ENCODE results near the gene HILPDA.

The HILPDA gene

GRCh38 chr7:128407751-128408708 lies 47.6 kb upstream of the HILPDA start:
- no peak overlapping the region for H3K4me2 ChIP-seq (ENCODE audit: low read depth, low read length, poor library complexity, severe bottlenecking)

DNA sequence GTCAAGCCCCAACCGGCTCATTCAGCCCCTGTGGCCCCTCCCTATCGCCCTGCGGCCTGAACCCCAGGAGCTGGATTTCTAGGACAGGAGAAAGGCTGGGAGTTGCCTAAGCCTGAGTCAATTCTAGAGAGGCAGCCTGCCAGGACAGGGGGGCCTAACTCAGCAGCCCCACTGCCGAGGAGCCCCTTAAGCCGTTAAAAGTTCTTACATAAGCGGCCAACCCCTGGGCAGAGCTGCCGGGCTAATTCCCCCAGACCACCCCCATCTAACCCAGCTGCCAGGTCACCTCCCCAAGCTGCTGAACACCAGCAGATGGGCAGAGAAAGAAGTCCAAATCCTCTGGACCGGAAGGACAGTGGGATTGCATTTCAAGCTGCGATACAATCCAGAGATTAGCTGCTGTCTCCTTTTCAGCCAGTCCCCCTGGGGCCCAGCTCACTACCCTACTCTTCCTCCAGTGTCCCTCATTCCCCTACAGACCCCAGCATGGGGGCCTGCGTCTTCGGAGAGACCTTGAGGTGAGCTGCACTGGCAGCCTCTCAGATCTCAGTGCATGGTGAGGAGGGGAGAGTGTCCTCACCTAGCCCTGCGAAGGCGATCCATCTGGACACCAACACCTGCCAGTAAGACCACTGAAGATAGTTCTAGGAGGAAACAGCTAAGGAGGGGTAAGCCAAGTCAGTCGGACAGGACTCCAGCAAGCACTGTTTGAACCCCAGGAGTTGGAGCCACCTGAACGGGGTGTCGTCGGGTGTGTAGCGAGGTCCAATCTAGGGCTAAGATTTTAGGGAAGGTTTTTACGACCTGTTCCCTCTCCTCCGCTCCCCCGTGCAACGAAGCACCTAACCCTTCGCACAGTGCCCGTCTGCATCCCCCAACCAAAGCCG lies 46.7 kb upstream of the HILPDA start:
- Histone ChIP-seq H3F3A (ENCODE audit: low read depth) (peaks cover 6% of the 10 kb centered on the region; the same call in 1 of the 2 replicates), H3K4me1 (ENCODE audit: insufficient read depth, low read length, poor library complexity, severe bottlenecking) (peaks cover 38% of the 10 kb centered on the region), H3K27me3 (ENCODE audit: insufficient read depth, low read length, poor library complexity, severe bottlenecking) (no peaks in the 10 kb centered on the region), H3K4me2 (ENCODE audit: low read depth, low read length, poor library complexity, severe bottlenecking) (peak overlapping the region; percentile 93), H3K9me3 (ENCODE audit: insufficient read depth, low read depth, low read length) (no peaks in the 10 kb centered on the region), H4K20me1 (ENCODE audit: insufficient read depth, low read length, poor library complexity, severe bottlenecking) (peaks cover 7% of the 10 kb centered on the region), H3K9me2 (replicated peaks; ENCODE audit: low read depth, low read length) (no peaks in the 10 kb centered on the region), H2AFZ (ENCODE audit: low read length) (peak overlapping the region; percentile 65), H3K9ac (ENCODE audit: low read depth, low read length, poor library complexity, severe bottlenecking) (peak overlapping the region; percentile 53), H3K79me2 (ENCODE audit: insufficient read depth, low read length) (peaks cover 15% of the 10 kb centered on the region), H3K36me3 (ENCODE audit: insufficient read depth, low read length) (no peaks in the 10 kb centered on the region), H3K4me3 (ENCODE audit: low read length, poor library complexity, severe bottlenecking) (peak overlapping the region; percentile 82)
- TF ChIP-seq, protein P1, sequence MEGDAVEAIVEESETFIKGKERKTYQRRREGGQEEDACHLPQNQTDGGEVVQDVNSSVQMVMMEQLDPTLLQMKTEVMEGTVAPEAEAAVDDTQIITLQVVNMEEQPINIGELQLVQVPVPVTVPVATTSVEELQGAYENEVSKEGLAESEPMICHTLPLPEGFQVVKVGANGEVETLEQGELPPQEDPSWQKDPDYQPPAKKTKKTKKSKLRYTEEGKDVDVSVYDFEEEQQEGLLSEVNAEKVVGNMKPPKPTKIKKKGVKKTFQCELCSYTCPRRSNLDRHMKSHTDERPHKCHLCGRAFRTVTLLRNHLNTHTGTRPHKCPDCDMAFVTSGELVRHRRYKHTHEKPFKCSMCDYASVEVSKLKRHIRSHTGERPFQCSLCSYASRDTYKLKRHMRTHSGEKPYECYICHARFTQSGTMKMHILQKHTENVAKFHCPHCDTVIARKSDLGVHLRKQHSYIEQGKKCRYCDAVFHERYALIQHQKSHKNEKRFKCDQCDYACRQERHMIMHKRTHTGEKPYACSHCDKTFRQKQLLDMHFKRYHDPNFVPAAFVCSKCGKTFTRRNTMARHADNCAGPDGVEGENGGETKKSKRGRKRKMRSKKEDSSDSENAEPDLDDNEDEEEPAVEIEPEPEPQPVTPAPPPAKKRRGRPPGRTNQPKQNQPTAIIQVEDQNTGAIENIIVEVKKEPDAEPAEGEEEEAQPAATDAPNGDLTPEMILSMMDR (conservative IDR thresholded peaks at IDR 0.05; ENCODE audit: low read length) = no peak
- no peak for TF ChIP-seq EZH2phosphoT487 (IDR thresholded peaks at IDR 0.05; ENCODE audit: borderline replicate concordance)

More at GRCh38 chr7:128407751-128408708, 47.6 kb upstream of the HILPDA start:
- H3K27me3 ChIP-seq (ENCODE audit: insufficient read depth, low read length, poor library complexity, severe bottlenecking) = no peaks in the 10 kb centered on the region
- no peak for TF ChIP-seq EZH2phosphoT487 (IDR thresholded peaks at IDR 0.05; ENCODE audit: borderline replicate concordance)
- TF ChIP-seq, protein P1 (conservative IDR thresholded peaks at IDR 0.05; ENCODE audit: low read length) = no peak
- H3K36me3 ChIP-seq (ENCODE audit: insufficient read depth, low read length) = no peaks in the 10 kb centered on the region
- peaks cover 46% of the 10 kb centered on the region for H3K4me1 ChIP-seq (ENCODE audit: insufficient read depth, low read length, poor library complexity, severe bottlenecking)
- H4K20me1 ChIP-seq (ENCODE audit: insufficient read depth, low read length, poor library complexity, severe bottlenecking) = peaks cover 10% of the 10 kb centered on the region
- H3K79me2 ChIP-seq (ENCODE audit: insufficient read depth, low read length) = peaks cover 24% of the 10 kb centered on the region
- H3K4me3 ChIP-seq (ENCODE audit: low read length, poor library complexity, severe bottlenecking) = no peak overlapping the region
- H3F3A ChIP-seq (ENCODE audit: low read depth) = peaks cover 6% of the 10 kb centered on the region; the same call in 1 of the 2 replicates
- no peak overlapping the region for H2AFZ ChIP-seq (ENCODE audit: low read length)
- H3K9me2 ChIP-seq (replicated peaks; ENCODE audit: low read depth, low read length) = no peaks in the 10 kb centered on the region
- no peak overlapping the region for H3K9ac ChIP-seq (ENCODE audit: low read depth, low read length, poor library complexity, severe bottlenecking)
- no peaks in the 10 kb centered on the region for H3K9me3 ChIP-seq (ENCODE audit: insufficient read depth, low read depth, low read length)

GRCh38 chr7:128409596-128410450 lies 45.9 kb upstream of the HILPDA start, which contains the start of gene IMPDH1:
TSS of gene IMPDH1 (minus strand) at chr7:128409982. CDS start at chr7:128409901, 81 bp downstream.
- Histone ChIP-seq H3K36me3 (ENCODE audit: insufficient read depth, low read length) (no peaks in the 10 kb centered on the region), H2AFZ (ENCODE audit: low read length) (peak within 1 kb of the TSS; percentile 94), H3K4me2 (ENCODE audit: low read depth, low read length, poor library complexity, severe bottlenecking) (peak within 1 kb of the TSS; percentile 93), H3K4me3 (ENCODE audit: low read length, poor library complexity, severe bottlenecking) (peak within 1 kb of the TSS; percentile 82), H3K9ac (ENCODE audit: low read depth, low read length, poor library complexity, severe bottlenecking) (peak within 1 kb of the TSS; percentile 53), H3K9me3 (ENCODE audit: insufficient read depth, low read depth, low read length) (no peaks in the 10 kb centered on the region), H3K79me2 (ENCODE audit: insufficient read depth, low read length) (peaks cover 6% of the 10 kb centered on the region), H3K9me2 (replicated peaks; ENCODE audit: low read depth, low read length) (no peaks in the 10 kb centered on the region), H4K20me1 (ENCODE audit: insufficient read depth, low read length, poor library complexity, severe bottlenecking) (no peaks in the 10 kb centered on the region), H3K4me1 (ENCODE audit: insufficient read depth, low read length, poor library complexity, severe bottlenecking) (peaks cover 29% of the 10 kb centered on the region), H3F3A (ENCODE audit: low read depth) (peaks cover 6% of the 10 kb centered on the region; the same call in 1 of the 2 replicates), H3K27me3 (ENCODE audit: insufficient read depth, low read length, poor library complexity, severe bottlenecking) (no peaks in the 10 kb centered on the region)
- no peak for TF ChIP-seq EZH2phosphoT487 (IDR thresholded peaks at IDR 0.05; ENCODE audit: borderline replicate concordance)
- TF ChIP-seq, protein P1 (conservative IDR thresholded peaks at IDR 0.05; ENCODE audit: low read length) = no peak

All from Loucy (cell line).